Parietal lobe (tissue), 1 donor: ENCODE data around the gene AP3M1. TPM values are rescaled to one million over a fixed set of nuclear protein-coding genes. Genes with fewer than 3 reads are reported as not detected.

Source experiments
- total RNA-seq: library from RNA; depleted of rRNA; stranded (reverse); fragments of >200 nt; gene quantifications from one replicate; pipeline ENCODE4 v1.2.3, GENCODE V29; 2014

The AP3M1 gene, protein sequence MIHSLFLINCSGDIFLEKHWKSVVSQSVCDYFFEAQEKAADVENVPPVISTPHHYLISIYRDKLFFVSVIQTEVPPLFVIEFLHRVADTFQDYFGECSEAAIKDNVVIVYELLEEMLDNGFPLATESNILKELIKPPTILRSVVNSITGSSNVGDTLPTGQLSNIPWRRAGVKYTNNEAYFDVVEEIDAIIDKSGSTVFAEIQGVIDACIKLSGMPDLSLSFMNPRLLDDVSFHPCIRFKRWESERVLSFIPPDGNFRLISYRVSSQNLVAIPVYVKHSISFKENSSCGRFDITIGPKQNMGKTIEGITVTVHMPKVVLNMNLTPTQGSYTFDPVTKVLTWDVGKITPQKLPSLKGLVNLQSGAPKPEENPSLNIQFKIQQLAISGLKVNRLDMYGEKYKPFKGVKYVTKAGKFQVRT
- total RNA-seq = 53.2 TPM

DNA sequence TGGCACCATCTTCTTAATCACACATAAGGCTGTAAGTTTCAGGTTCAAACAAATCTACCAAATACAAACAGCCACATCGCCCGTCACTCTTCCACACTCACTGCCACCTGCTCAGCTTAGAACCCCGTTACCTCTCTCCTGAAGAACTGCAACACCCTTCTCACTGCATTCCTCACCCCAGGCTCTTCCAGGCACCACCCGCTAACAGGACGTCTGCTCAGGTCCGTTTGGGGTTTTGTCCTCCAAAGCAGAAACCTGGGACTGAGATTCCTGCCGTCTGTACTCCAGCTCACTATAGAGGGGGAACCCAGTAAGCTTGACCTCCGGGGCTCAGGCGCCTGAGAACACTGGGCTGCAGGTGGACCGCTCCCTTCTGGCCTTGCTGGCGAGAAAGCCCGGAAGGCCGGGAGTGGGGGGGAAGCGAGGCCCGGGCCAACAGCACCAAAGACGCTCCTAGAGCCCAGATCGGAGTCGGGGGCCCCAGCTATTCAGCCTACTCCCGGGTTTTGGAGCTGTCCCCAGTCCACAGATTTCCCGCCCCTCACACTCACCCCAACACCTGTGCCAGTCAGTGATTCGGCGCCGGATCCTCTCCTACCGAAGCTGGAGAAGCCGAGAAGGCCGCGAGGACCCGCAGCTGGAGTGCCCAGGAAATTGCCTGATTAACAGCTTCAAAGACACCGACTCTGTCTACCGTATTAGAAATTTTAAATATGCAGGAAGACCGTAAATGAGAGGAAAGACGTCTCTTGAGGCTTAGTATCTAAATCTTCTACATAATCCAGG, at the start of gene AP3M1:
Gene AP3M1, minus strand, starts transcription at position 625 of the 786 bp plus-strand sequence. CDS start 12,449 bp downstream, outside the sequence.

GRCh38 chr10:74150990-74151878, 606 bp upstream of the AP3M1 start, which contains the start of gene ADK:
Gene ADK, plus strand, starts transcription at chr10:74151221. Its CDS starts 58 bp downstream, at chr10:74151279.

Other genes starting within 250 kb of the AP3M1 start
- 0.94 TPM for gene PLAU, start 239.7 kb downstream of the AP3M1 start, total RNA-seq
- 20.7 TPM for gene VCL, start 152.7 kb downstream of the AP3M1 start, total RNA-seq
- 42.6 TPM for gene ADK, start 393 bp upstream of the AP3M1 start, total RNA-seq